Limb (tissue), 2 donors: ENCODE measurements around the gene SRGAP1.

Source experiments
- DNase-seq, 2 donors: peaks; one replicate each; pipeline ENCODE4 v3.0.0-alpha.2; 2016; ENCODE audit errors: extremely low spot score in 2 of 2

SRGAP1 gene

DNA sequence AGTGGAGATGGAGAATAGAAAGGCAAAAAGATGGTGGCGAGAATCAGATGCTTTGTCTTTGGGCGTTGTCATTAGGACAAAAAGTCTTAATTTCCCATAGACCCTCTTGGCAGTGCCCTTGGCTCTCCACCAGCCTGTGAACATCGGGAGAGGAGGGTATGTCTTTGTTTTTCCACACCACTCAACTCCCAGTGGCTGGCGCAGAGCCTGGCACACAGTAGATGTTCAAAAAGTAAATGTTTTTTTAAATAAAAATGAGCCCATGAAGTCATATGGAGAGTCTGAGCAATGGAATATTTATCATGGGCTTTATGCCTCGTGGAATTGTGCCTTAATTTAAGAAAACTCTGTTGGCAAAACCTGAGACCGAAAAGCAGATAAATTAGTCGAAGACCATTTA is 90.4 kb downstream of the SRGAP1 start:
- no peak for DNase-seq

GRCh38 chr12:63935361-63935760 is 90.9 kb downstream of the SRGAP1 start:
- no peak for DNase-seq

DNA sequence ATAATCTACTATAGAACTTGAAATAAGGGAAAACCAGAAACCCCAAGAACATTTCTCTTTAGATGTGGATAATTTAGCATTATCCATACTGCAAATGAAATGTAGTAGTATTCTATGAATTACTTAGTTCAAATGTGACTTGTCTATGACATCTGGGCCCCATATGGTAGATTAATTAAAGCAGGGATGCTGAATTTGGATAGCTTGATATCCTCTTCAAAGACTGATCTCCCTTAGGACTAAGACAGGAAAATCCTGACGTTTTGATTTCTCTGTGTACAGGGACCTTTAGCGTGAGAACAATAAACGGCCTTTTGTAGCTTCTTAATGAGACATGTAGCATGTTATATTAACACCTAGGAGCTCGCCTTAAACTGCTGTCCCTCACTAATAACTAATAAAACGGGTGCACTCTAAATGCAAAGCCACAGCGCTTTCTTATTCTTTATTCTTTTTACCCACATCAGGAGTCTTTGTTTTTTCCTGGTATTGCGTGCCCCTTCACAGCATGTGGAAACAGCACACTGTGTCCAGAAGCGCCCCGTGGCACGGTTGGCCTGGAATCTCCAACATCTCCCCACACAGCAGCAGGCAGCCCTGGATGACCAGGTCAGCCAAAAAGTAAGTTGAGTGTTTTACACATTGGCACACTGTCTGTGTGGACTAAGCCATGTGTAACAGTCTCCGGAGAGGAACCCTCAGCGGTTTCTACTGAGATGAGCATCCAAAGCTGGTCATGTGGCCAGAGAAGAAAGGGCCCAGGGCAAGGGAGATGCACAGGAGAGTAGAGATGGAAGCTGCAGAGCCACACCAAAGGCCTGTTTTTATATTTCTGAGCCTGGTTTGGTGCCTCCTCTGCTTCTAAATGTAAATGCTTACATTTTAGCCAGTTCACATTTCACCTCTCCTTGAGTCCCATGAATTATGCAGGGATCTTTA is 93.1 kb downstream of the SRGAP1 start:
- no peak for DNase-seq

DNA sequence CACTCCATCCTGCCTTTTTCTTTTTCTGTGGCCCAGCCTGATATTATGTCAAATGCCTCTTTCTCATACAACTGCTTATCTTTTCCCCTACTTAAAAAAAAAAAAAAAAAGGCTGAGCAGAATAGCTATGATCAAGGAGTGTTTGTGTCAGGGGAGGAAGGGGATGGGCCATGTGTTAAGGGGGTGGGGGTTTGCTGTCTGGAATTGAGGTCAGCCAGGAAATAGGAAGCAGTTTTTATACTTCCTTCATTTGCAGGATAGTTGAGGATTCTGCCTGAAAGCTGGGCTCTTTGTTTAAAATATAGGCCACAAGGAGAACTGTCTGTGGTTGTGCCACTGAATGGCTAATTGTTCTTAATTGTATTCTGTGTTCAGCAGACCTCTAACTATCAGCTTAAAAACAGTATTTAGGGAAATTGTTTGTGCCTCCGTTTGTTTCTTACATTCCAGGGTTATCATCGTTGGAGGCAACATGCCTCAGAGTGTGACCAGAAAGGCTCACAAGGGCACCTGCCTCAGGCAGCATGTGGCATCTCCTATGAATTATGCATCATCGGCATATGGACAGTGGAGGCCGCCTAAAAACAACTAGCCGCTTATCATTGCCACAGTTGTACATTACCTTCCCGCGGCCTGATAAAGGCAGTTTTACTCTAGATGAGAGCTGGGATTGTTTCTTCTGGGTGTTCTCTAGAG is 96.0 kb downstream of the SRGAP1 start:
- no peak for DNase-seq

DNA sequence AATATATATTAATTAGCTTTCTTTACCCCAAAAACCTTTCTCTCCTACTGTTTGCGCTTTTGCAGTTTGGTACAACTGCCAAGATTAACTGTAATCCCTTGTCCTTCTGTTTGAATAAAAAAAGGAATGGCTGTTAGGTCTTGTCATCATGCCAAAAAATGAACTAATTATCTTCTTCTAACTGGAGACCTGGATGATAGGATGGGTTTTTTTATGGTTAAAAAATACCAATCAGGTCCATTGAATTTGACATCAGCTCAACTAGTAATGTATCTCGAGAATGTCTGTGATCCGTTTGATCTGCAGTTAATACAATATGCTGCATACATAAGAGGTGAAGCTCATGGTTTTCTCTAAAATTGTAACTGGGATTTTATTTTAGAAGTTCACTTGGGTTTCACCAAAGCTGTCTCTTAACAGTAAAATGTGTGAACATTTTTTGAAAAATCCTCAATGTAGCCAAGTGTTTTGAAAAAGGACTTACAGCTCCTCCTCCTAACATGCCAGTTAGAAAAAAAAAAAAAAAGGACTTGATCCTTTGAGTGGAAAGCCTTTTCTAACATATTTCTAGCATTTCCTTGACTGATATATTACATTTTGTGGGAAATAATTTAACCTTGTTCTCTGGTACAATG is 96.8 kb downstream of the SRGAP1 start:
- DNase-seq, result no peak

- DNase-seq, result no peak
Measured at GRCh38 chr12:63941879-63942278, 97.4 kb downstream of the SRGAP1 start.

DNA sequence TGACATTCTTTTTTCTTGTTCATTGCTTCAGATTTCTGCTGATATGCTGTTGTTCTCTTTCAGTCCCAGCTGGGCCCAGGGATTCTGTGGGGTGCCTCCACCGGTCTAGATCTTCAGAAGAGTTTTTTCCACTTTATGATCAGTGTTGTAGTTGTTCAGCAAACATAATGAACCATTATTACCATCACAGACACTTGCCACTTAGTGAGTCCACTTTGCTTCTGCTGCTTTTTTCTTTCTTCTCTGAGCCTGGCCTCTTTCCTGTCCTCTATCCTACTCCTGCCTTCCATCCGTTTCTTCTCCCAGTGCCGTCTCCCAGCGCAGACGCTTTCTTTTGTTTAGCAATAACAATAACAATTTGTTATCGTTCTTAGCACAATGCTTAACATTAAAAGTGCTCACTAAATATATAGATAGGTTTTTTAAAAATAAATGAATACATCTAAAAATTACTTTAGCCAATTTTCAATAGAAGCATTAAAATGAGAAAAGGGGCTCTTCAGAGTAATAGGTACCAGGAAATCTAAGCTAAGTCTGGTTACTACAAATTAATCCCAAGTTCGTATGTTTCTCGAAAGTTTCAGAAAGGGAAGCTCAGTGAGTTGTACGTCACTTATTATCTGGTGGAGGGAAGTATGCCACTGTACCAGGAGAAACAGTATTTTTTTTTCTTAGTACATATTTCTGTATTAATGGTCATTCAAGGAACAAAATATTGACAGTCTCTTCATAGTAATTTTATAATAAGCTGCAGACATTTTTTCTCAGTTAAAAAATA is 98.2 kb downstream of the SRGAP1 start:
- DNase-seq, result no peak

- DNase-seq, result no peak
Measured at GRCh38 chr12:63944034-63944579, 99.6 kb downstream of the SRGAP1 start.

DNA sequence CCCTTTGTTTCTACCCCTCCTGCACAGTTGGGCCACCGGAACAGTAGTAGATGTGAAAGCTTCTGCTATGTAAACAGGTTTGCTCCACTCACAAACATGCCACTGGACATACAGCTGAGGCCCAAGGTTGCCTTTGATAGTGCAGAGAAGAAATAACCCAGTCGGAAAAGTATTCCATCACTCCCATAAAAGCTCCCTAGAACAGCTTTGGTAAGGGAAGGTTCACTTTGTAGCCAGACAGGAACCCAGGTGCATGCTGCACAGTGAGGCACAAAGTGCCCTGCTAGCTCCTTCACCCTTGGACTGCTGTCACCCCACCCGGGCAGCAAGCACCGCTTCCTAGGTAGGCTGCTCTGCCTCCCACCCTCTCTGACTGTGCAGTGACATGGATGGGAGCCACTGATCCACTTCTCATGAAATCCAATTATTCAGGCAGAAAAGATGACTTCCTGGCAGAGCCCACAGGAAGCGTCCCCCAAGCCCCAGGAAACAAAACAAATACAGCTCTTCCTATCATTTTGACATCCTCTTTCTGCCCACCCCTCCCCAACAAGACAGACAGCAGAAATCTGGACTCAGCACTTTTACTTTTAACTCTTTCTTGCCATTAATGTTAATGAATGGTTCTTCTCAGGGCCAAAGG is 100.2 kb downstream of the SRGAP1 start:
- DNase-seq, result no peak

DNA sequence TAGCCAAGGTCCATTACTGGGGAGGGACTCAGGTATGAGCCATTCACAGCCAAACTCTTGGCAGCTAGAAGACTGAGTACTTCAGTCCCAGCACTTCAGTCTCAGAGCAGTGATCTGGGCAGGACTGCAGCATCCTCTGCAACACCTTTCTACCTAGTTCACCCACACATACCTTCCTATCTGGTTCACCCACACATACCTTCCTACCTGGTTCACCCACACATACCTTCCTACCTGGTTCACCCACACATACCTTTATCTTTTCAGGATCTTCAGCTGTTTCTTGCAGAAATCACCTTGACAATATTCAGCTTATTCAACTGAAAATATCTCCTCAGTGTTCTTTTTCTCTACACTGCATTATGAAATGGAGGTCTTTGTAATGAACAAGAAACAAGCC is 101.3 kb downstream of the SRGAP1 start:
- DNase-seq, result no peak

GRCh38 chr12:63948211-63948610 is 103.7 kb downstream of the SRGAP1 start:
- DNase-seq, result no peak

- peak in 1 of 2 donors; percentile 28 for DNase-seq
Measured at GRCh38 chr12:63949902-63950301, 105.4 kb downstream of the SRGAP1 start.

GRCh38 chr12:63952995-63953394 is 108.5 kb downstream of the SRGAP1 start:
- no peak for DNase-seq

DNA sequence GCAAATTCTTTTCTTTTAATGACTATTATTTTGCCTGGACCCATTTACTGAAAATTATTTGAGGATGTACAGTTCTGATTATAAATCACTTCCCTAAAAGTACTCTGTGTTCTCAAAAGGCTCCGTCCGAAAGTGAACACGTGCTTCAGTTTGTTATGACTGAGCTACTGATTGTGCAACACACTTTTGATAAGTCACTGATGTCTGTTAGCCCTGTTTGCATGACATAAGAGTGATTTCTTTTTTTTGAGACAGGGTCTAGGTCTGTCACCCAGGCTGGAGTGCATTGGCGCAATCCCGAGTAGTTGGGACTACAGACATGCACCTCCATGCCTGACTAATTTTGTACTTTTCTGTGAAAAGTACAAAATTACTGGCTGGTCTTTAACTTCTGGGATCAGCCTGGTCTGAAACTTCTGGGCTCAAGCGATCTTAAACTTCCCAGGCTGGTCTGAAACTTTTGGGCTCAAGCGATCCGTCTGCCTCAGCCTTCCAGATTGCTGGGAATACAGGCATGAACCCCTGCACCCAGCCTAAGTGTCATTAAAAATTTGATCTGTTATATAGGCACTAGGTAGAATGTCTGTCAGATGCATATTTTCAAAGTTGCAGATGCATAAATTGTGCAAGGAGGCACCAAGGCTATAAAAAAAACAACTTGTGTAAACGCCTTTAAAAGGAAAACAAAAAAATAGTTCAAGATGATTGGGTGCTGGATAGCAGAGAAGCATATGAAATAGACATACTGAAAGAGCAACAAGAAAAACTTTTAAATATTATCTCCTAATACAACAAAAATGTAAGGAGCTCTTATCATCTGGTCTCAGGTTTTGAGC is 111.5 kb downstream of the SRGAP1 start:
- no peak for DNase-seq

DNA sequence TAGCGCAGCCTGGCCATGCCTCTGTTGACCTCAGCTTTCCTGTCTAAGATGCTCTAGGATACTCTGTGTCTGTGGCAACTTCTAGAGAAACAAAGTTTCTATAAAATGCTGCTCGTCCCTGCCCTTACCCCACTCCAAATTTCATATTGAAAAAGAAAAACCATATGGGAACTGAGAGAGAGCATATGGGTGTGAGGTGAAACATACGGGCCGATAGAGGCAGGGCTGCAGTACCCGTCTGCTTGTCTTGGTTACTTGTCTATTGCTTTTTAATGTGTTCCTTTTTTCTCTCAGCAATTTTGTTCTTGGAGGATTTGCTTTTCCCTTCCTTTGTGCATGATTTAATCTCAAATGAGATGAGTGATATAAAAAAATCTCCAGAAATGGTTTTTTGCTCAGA is 113.0 kb downstream of the SRGAP1 start:
- no peak for DNase-seq

DNA sequence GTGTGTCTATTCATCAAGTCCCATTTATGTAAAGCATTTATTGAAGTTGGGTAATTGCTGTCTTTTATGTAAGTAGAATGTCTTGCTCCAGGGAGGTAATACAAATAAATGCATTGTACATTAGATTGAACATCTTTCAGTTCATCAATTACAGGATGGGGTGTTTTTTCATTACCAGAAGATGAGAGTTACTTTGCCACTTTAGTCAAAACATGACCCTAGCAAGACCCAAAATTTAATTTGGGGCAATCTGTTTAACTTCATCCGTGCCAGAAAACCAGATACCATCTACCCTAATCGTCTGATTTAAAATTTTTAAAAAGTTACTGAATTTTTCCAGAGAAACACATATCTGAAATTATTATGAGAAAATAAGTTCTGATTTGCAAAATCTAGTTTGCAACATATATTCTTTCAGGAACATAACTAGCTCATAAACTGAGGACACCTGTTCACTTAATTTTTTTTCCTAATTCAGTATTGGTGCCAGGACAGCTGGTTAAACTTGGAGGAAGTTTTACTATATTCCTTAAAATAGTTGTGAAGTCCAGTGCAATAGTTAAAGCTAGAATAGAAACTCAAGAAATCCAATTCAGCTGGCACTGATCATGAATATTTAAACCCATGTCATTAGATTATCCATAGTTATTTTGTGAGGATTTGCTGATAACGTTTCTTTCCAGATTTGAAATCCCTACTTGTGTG is 114.5 kb downstream of the SRGAP1 start:
- DNase-seq, result peak in 1 of 2 donors; percentile 17

GRCh38 chr12:63961048-63961447 is 116.5 kb downstream of the SRGAP1 start:
- no peak for DNase-seq

DNA sequence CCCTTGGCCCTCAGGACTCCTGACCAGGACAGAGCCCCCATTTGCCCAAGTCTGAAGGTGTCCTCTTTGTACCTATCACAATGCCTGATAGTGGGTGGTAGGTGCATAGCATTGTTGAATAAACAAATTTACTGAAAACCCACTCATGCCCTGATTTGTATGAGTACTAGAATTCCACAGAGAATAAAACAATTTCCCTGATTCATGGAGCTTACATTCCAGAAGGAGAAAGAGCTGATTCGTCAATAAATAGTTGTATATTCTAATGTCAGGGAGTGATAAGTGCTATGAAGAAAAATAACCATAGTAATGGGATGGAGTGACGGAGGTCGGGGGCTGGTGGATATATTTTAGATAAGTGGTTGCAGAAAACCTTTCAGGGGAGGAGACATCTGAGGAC is 117.0 kb downstream of the SRGAP1 start:
- no peak for DNase-seq

GRCh38 chr12:63963868-63964267 is 119.4 kb downstream of the SRGAP1 start:
- DNase-seq, result no peak
